Liver (tissue), 1 donor: ENCODE results near the gene CCDC66.

ENCODE experiments used
- YY1 ChIP-seq: IDR thresholded peaks from 2 replicates; pipeline ENCODE4 v1.6.1; 2016; ENCODE audit warnings: antibody characterized with exemption, mild to moderate bottlenecking
- TF ChIP-seq, protein P1 (sequence below): IDR thresholded peaks from 2 replicates; pipeline ENCODE4 v1.6.1; 2016; ENCODE audit warnings: antibody characterized with exemption, mild to moderate bottlenecking

DNA sequence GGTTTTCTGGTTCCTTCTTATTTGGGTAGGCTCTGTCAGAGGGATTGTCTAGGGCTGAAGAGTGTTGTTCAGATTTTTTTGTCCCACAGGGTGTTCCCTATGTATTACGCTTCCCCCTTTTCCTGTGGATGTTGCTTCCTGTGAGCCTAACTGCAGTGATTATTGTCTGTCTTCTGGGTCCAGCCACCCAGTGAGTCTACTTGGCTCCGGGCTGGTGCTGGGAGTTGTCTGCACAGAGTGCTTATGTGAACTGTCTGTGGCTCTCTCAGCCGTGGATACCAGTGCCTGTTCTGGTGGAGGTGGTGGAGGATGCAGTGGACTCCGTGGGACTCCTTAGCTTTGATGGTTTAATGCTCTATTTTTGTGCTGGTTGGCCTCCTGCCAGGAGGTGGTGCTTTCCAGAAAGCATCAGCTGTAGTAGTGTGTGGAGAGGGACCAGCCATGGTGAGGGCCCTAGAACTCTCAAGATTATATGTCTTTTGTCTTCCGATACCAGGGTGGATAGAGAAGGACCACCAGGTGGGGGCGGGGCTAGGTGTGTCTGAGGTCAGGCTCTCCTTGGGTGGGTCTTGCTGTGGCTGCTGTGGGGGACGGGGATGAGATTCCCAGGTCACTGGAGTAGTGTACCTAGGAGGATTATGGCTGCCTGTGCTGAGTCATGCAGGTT lies 53.8 kb downstream of the CCDC66 start:
- TF ChIP-seq YY1, result no peak
- TF ChIP-seq, protein P1, sequence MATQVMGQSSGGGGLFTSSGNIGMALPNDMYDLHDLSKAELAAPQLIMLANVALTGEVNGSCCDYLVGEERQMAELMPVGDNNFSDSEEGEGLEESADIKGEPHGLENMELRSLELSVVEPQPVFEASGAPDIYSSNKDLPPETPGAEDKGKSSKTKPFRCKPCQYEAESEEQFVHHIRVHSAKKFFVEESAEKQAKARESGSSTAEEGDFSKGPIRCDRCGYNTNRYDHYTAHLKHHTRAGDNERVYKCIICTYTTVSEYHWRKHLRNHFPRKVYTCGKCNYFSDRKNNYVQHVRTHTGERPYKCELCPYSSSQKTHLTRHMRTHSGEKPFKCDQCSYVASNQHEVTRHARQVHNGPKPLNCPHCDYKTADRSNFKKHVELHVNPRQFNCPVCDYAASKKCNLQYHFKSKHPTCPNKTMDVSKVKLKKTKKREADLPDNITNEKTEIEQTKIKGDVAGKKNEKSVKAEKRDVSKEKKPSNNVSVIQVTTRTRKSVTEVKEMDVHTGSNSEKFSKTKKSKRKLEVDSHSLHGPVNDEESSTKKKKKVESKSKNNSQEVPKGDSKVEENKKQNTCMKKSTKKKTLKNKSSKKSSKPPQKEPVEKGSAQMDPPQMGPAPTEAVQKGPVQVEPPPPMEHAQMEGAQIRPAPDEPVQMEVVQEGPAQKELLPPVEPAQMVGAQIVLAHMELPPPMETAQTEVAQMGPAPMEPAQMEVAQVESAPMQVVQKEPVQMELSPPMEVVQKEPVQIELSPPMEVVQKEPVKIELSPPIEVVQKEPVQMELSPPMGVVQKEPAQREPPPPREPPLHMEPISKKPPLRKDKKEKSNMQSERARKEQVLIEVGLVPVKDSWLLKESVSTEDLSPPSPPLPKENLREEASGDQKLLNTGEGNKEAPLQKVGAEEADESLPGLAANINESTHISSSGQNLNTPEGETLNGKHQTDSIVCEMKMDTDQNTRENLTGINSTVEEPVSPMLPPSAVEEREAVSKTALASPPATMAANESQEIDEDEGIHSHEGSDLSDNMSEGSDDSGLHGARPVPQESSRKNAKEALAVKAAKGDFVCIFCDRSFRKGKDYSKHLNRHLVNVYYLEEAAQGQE, result no peak
